Measurements from ENCODE around the gene FOXA3. TPM values are rescaled to one million over a fixed set of nuclear protein-coding genes. Genes with fewer than 3 reads are reported as not detected.

FOXA3 gene
- total RNA-seq, 1 donor from 2014 or later, result not detected

DNA sequence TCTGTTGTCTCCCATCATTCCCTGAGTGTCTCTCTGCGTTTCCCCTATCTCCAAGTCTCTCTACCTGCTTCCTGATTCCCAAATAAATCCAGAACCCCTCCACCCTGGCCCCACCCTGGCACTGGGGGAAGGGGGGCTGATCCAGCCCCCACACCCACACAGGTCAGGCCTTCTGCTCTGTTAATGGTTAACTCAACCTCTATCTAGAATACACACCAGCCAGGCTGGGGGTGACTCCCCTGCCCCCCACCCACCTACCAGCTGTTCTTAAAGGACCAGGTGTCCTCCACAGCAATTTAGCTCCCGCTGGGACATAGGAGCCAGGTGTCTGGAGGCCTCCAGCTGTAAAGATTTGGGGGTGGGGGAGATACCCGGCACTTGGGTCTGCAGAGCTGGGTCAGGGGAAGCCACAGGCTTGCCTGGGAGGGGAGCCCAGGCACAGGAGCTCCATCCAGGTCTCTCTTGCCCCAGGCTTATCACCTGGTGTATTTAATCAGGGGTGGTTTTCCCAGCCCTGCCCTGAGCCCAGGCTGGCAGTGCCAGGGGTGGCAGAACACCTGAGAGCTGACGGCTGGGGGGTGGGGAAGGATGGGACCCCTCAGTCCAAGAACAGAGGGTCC lies 17.9 kb downstream of the FOXA3 start:
- intact Hi-C loops (cut with micrococcal nuclease), result no loop called here
- no peaks in the 10 kb centered on the region for H3K9me3 ChIP-seq (replicated peaks)
- no peak for DNase-seq
- no peak overlapping the region for H3K27ac ChIP-seq (replicated peaks)
- H3K36me3 ChIP-seq, result peaks cover 10% of the 10 kb centered on the region
- no peak overlapping the region for H3K4me3 ChIP-seq
- H3K4me1 ChIP-seq, result peaks cover 50% of the 10 kb centered on the region
- peaks cover 6% of the 10 kb centered on the region for H3K27me3 ChIP-seq (ENCODE audit: low read depth)
- TF ChIP-seq CTCF (IDR thresholded peaks at IDR 0.05; ENCODE audit: borderline replicate concordance), result no peak

DNA sequence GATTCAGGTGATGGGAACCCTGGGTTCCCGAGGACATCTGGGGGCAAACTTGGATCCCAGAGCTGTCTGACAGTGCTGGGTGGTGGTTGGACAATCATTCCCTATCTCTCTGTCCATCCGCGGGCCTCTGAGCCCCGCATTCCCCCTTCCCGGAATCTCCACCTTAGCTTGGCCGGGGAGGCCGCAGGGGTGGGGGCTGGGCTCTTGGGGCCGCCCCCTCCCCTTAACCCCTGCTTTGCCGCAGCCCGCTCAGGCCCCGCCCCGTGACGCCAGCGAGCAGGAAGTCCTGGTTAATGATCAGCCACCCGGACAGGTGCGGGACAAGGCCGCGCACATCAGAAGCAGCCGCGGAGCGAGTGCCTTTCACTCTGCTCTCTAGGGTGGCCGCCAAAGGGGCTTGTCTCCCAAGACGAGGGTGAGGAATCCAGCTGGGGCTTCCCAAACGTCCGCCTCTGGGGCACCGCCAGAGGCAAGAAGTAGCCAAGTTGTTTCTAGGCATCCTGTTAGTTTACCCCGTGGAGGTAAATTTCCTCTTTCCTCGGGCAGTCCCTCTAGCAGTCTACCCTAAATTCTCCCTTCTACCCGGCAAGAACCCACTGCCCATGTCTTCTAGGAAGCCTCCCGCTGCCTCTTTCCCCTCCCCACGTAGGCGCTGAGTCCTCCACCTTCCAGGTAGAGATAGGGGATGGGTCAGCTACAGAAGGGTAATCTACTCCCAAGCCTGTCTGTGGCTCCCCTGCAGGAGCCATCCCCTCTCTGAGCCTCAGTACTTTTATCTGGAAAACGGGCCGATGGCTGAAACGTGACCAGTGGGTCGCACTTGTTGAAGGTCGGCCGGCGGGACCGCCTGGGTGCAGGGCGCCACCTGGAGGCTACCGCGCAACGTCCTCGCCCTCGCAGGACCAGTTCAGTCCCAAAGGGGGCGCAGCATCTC lies 18.8 kb downstream of the FOXA3 start:
- peak; percentile 83 for TF ChIP-seq CTCF (IDR thresholded peaks at IDR 0.05; ENCODE audit: borderline replicate concordance)
- Histone ChIP-seq H3K27ac (replicated peaks) (no peak overlapping the region), H3K27me3 (ENCODE audit: low read depth) (no peaks in the 10 kb centered on the region), H3K36me3 (peaks cover 10% of the 10 kb centered on the region), H3K4me1 (peaks cover 51% of the 10 kb centered on the region), H3K4me3 (no peak overlapping the region), H3K9me3 (replicated peaks) (no peaks in the 10 kb centered on the region)
- DNase-seq, result peak; percentile 73
- intact Hi-C loops (cut with micrococcal nuclease), result no loop called here

DNA sequence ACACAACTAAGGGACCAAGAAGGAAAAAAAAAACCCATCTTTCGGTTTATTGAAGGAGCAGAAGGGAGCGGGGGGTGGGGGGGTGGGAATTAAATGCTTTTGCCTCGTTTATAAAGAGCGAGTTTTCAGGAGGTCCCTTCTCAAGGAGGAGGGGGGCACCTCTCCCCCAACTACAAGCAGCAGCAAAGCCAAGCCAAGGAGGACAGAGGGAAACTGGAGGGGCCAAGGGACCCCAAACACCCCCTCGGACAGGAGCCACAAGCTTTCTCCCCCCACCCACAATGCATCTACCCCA lies 19.4 kb downstream of the FOXA3 start:
- H3K36me3 ChIP-seq, result peaks cover 10% of the 10 kb centered on the region
- H3K9me3 ChIP-seq (replicated peaks), result no peaks in the 10 kb centered on the region
- intact Hi-C loops (cut with micrococcal nuclease), result no loop called here
- H3K27me3 ChIP-seq (ENCODE audit: low read depth), result no peaks in the 10 kb centered on the region
- TF ChIP-seq CTCF (IDR thresholded peaks at IDR 0.05; ENCODE audit: borderline replicate concordance), result no peak
- peak overlapping the region; percentile 91 for H3K4me3 ChIP-seq
- no peak overlapping the region for H3K27ac ChIP-seq (replicated peaks)
- H3K4me1 ChIP-seq, result peaks cover 51% of the 10 kb centered on the region
- DNase-seq, result no peak

DNA sequence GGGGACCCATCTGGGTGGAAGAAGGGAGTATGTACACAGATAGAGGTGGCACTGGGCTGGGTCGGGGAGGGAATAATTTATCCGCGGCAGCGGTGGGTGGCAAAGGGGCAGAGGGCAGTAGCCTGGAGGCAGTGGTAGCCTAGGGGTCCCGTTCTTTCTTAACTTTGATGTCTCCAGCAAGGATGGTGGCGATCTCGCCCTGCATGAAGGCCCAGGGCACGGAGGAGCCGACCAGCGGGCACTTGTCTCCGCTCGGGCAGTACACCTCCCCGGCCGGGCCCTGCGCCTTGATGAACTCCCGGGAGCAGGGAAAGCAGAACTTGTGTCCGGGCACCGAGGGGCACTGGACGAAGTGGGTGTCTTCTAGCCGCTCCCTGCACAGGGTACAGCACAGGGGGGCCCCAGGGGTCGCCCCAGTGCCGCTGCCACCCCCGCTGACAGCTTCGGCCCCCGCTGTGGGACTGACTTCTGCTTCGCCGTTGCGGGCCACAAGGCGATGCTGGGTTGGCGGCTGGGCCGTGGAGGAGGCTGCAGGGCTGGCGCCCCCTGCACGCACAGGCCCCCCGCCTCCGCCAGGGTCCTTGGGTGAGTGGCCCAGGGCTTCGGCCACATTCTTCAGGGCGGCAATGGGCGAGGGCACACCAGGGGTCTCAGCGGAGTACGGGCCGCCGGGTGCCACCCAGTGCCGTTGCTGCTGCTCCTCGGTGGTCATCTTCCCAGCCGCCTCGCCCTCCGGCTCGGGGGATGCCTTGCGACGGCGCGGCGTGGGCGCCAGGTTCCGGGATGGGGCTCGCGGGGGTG lies 20.0 kb downstream of the FOXA3 start:
- Histone ChIP-seq H3K27ac (replicated peaks) (no peak overlapping the region), H3K4me3 (peak overlapping the region; percentile 91), H3K36me3 (peaks cover 10% of the 10 kb centered on the region), H3K9me3 (replicated peaks) (no peaks in the 10 kb centered on the region), H3K27me3 (ENCODE audit: low read depth) (no peaks in the 10 kb centered on the region), H3K4me1 (peaks cover 51% of the 10 kb centered on the region)
- intact Hi-C loops (cut with micrococcal nuclease), result no loop called here
- TF ChIP-seq CTCF (IDR thresholded peaks at IDR 0.05; ENCODE audit: borderline replicate concordance), result no peak
- no peak for DNase-seq

GRCh38 chr19:45884682-45885555 lies 20.8 kb downstream of the FOXA3 start:
- Histone ChIP-seq H3K4me1 (peaks cover 51% of the 10 kb centered on the region), H3K9me3 (replicated peaks) (no peaks in the 10 kb centered on the region), H3K27me3 (ENCODE audit: low read depth) (no peaks in the 10 kb centered on the region), H3K36me3 (peaks cover 10% of the 10 kb centered on the region), H3K4me3 (peak overlapping the region; percentile 91), H3K27ac (replicated peaks) (peak overlapping the region; percentile 95)
- intact Hi-C loops (cut with micrococcal nuclease), result no loop called here
- no peak for TF ChIP-seq CTCF (IDR thresholded peaks at IDR 0.05; ENCODE audit: borderline replicate concordance)
- DNase-seq, result no peak

Measured in left ventricle myocardium inferior (tissue), 1 donor.